Nephron (organoid): ENCODE data around the gene FAM240B.
A peak's percentile ranks its signal among the peaks of the same experiment; 100 is the strongest.

ENCODE experiments used
- H3K27ac Mint-ChIP-seq, 3 experiments: 2 replicates each; pipeline ENCODE4 v1.8.0; 2020; ENCODE audit warnings: mixed read lengths in 3 of 3, mild to moderate bottlenecking in 2 of 3, moderate library complexity in 1 of 3
- H3K27me3 Mint-ChIP-seq: 2 replicates; pipeline ENCODE4 v1.8.0; 2021; ENCODE audit warnings: low read depth, mild to moderate bottlenecking, moderate library complexity, mixed read lengths
- H3K36me3 Mint-ChIP-seq: 2 replicates; pipeline ENCODE4 v1.8.0; 2020; ENCODE audit warnings: low read depth, mixed read lengths
- H3K4me1 Mint-ChIP-seq: 2 replicates; pipeline ENCODE4 v1.8.0; 2020; ENCODE audit warnings: mixed read lengths
- H3K4me3 Mint-ChIP-seq, 3 experiments: 2 replicates each; pipeline ENCODE4 v1.8.0; 2020; ENCODE audit warnings: mild to moderate bottlenecking in 3 of 3, mixed read lengths in 3 of 3, moderate library complexity in 2 of 3
- H3K9me3 Mint-ChIP-seq: 2 replicates; pipeline ENCODE4 v1.8.0; 2020; ENCODE audit warnings: mixed read lengths
- TF ChIP-seq, protein P1 (sequence below), 3 experiments: fragments of 200-600 bp; sonication (generic); IDR thresholded peaks; one replicate each; pipeline ENCODE4 v1.5.0; 2021; ENCODE audit warnings: antibody characterized with exemption in 3 of 3; ENCODE audit not compliant: unreplicated experiment in 3 of 3

The FAM240B gene

DNA sequence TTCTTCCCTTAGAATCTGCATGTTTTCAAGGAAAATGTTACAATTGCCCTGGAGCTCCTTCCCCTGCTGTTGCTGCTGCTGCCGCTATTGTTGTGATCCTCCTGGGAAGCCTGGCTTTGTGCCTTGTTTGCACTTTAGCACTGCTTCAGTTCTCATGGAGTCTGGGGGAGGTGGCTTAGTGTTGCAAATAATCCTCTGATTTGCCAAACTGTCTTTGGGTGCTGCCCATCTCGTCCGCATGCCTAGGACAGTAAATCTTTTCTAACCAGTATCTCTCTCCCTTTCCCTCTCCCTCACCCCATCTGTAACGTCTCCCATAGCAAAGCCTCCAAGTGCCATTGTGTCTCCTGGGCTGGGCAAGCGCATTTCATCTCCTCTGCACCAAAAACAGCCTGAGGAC lies 30.3 kb downstream of the FAM240B start:
- Mint-ChIP-seq H3K27me3 (peaks cover 4% of the 10 kb centered on the region), H3K27ac (peak overlapping the region; percentile 11 to 14 (median 12)), H3K4me3 (peak overlapping the region in 2 of 3 experiments; percentile 0 to 1), H3K9me3 (no peaks in the 10 kb centered on the region), H3K4me1 (peaks cover 35% of the 10 kb centered on the region), H3K36me3 (no peaks in the 10 kb centered on the region)
- TF ChIP-seq, protein P1, sequence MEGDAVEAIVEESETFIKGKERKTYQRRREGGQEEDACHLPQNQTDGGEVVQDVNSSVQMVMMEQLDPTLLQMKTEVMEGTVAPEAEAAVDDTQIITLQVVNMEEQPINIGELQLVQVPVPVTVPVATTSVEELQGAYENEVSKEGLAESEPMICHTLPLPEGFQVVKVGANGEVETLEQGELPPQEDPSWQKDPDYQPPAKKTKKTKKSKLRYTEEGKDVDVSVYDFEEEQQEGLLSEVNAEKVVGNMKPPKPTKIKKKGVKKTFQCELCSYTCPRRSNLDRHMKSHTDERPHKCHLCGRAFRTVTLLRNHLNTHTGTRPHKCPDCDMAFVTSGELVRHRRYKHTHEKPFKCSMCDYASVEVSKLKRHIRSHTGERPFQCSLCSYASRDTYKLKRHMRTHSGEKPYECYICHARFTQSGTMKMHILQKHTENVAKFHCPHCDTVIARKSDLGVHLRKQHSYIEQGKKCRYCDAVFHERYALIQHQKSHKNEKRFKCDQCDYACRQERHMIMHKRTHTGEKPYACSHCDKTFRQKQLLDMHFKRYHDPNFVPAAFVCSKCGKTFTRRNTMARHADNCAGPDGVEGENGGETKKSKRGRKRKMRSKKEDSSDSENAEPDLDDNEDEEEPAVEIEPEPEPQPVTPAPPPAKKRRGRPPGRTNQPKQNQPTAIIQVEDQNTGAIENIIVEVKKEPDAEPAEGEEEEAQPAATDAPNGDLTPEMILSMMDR (IDR thresholded peaks at IDR 0.05; ENCODE audit: unreplicated experiment in 3 of 3), result no peak

DNA sequence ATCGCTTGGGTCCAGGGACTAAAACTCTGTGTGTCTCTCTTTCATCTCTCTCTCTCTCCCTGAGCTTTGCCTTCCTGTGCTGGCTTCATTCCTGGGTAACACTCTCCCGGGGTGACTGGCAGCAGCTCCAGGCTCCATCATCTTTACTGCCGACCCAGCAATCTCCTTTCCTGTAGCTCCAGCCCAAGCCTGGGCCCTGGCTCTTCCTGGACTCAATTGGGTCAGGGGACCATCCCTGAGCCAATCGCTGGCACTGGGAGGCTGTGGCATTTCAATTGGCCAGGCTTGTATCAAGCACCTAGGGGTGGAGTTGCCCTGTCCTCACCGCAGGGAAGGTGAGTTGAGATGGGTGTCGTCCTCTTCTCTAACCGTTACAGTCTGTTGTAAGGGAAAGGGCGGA lies 31.9 kb downstream of the FAM240B start:
- TF ChIP-seq, protein P1 (IDR thresholded peaks at IDR 0.05; ENCODE audit: unreplicated experiment in 3 of 3), result no peak
- no peak overlapping the region for H3K4me3 Mint-ChIP-seq
- H3K4me1 Mint-ChIP-seq, result peaks cover 35% of the 10 kb centered on the region
- H3K27me3 Mint-ChIP-seq, result no peaks in the 10 kb centered on the region
- H3K9me3 Mint-ChIP-seq, result no peaks in the 10 kb centered on the region
- no peaks in the 10 kb centered on the region for H3K36me3 Mint-ChIP-seq
- H3K27ac Mint-ChIP-seq, result no peak overlapping the region

DNA sequence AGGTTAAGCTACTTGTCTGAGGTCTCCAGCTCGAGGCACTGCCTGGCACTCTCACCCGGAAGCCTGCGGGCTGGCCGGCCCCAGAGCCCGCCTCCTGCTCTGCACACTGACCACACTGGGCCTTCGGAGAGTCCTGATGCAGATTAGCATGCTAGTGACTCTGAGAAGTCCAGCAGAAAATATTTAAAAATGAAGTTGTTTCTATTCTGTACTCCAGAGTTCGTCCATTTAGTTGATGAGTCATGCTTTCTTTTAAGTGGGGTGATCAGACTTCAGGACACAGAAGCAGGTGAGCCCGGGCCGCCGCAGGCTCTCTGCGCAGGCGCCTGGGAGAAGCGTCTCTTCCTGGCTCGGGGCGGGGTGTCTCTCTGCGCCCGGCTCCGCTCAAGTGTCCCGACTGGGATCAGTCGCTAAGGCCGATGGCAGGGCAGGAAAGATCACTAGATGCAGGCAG lies 32.5 kb downstream of the FAM240B start:
- Mint-ChIP-seq H3K27me3 (no peaks in the 10 kb centered on the region), H3K9me3 (no peaks in the 10 kb centered on the region), H3K4me3 (no peak overlapping the region), H3K27ac (no peak overlapping the region), H3K36me3 (no peaks in the 10 kb centered on the region), H3K4me1 (peaks cover 40% of the 10 kb centered on the region)
- TF ChIP-seq, protein P1 (IDR thresholded peaks at IDR 0.05; ENCODE audit: unreplicated experiment in 3 of 3), result no peak

DNA sequence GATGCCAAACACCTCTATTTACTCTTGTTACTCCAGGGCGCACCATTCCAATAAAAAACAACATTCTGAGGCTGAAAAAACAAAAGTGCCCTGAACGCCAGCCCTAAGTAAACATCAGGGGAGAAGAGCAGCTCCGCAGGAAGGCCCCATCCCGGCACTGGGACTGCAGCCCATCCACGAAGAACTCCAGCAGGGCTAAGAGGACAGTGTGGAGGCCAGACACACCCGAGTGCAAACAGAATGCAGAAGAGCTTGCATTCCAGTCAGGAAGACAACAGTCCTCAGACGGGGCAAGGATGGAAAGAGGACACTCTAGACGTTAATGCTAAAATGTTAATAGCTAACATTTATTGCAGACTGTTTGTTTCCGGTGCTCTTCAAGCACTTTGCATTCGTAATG lies 33.0 kb downstream of the FAM240B start:
- Mint-ChIP-seq H3K27me3 (no peaks in the 10 kb centered on the region), H3K9me3 (no peaks in the 10 kb centered on the region), H3K4me3 (no peak overlapping the region), H3K27ac (no peak overlapping the region), H3K4me1 (peaks cover 45% of the 10 kb centered on the region), H3K36me3 (no peaks in the 10 kb centered on the region)
- TF ChIP-seq, protein P1 (IDR thresholded peaks at IDR 0.05; ENCODE audit: unreplicated experiment in 3 of 3), result no peak

DNA sequence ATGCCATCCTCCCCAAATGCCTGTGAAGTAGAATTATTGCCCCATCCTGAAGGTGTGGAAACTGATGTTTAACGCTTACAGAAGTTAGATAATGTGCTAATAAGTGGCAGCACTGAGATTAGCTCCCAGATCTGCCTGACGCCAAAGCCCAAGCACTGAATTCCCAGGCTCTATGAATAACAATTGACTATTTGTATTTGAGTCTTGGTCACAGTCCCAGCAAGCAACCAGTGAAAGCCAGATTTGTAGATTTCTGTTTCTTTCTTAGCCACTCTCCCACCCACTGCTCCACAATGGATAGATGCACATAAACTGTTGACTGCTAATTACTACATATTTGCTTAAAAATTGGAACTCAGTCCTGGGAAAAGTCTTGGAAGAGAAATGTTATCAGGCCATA lies 34.4 kb downstream of the FAM240B start:
- no peak overlapping the region for H3K4me3 Mint-ChIP-seq
- TF ChIP-seq, protein P1 (IDR thresholded peaks at IDR 0.05; ENCODE audit: unreplicated experiment in 3 of 3), result no peak
- no peaks in the 10 kb centered on the region for H3K36me3 Mint-ChIP-seq
- H3K4me1 Mint-ChIP-seq, result peaks cover 54% of the 10 kb centered on the region
- H3K9me3 Mint-ChIP-seq, result no peaks in the 10 kb centered on the region
- H3K27me3 Mint-ChIP-seq, result peaks cover 11% of the 10 kb centered on the region
- no peak overlapping the region for H3K27ac Mint-ChIP-seq

DNA sequence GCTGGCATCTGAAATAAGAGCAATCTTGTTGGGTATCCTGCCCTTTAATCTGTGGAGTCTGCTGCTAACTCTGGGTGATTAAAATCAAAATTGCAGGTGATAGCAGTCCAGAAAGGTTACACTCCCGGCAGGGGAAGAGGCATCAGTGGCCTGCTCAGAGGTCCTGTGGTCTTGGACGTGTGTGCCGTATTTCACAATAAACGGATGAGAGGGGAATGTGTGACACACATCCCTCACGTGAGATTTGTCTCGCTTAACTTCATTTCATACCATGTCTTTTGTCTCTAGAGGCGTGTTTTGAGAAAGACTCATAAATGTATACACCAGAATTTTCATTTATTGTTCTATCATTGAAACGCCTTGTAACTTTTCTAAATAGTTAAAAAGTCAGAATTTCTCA lies 36.6 kb downstream of the FAM240B start:
- peaks cover 48% of the 10 kb centered on the region for H3K4me1 Mint-ChIP-seq
- peaks cover 11% of the 10 kb centered on the region for H3K27me3 Mint-ChIP-seq
- H3K27ac Mint-ChIP-seq, result no peak overlapping the region
- no peaks in the 10 kb centered on the region for H3K9me3 Mint-ChIP-seq
- no peaks in the 10 kb centered on the region for H3K36me3 Mint-ChIP-seq
- no peak overlapping the region for H3K4me3 Mint-ChIP-seq
- TF ChIP-seq, protein P1 (IDR thresholded peaks at IDR 0.05; ENCODE audit: unreplicated experiment in 3 of 3), result no peak
